PC-3 (cell line): ENCODE measurements around the gene NKD2. TPM values are rescaled to one million over a fixed set of nuclear protein-coding genes. Genes with fewer than 3 reads are reported as not detected.

ENCODE experiments used
- ATAC-seq: fragments of 200-7000 bp; cut with Tn5 transposase; 2 replicates; pipeline ENCODE4 v1.9.1; 2020; ENCODE audit warnings: mild to moderate bottlenecking, moderate library complexity
- BruUV-seq: library from RNA; stranded (reverse); fragments of 400-500 nt; replicated peaks from 2 replicates; lab custom pipeline; 2021; lab: Mats Ljungman, UMichigan
- CTCF ChIA-PET: fragments of 300-600 bp; sonication (Branson Sonifier 250); formaldehyde crosslinking; loops from one replicate; lab custom pipeline; 2022; ENCODE audit warnings: antibody characterized with exemption; lab: Charles Lee
- POLR2A ChIA-PET: fragments of 300-600 bp; sonication (Branson Sonifier 250); formaldehyde crosslinking; loops from one replicate; lab custom pipeline; 2022; ENCODE audit warnings: antibody characterized with exemption; ENCODE audit not compliant: unreplicated experiment; lab: Charles Lee
- DNase-seq: peaks from one replicate; pipeline ENCODE4 v3.0.0-alpha.2; 2015
- H2AFZ ChIP-seq: fragments of 300-600 bp; sonication (generic); 2 replicates; pipeline ENCODE4 v1.6.0; 2016; ENCODE audit warnings: antibody characterized with exemption, low read length
- H3F3A ChIP-seq: fragments of 300-600 bp; sonication (generic); one replicate; pipeline ENCODE4 v1.6.0; 2017; ENCODE audit warnings: antibody characterized with exemption, low read length, control low read depth, mild to moderate bottlenecking; ENCODE audit not compliant: unreplicated experiment
- H3K27ac ChIP-seq: fragments of 300-600 bp; sonication (generic); 2 replicates; pipeline ENCODE4 v1.5.1; 2016; ENCODE audit warnings: mild to moderate bottlenecking, low read length
- H3K27me3 ChIP-seq: fragments of 300-600 bp; sonication (generic); 2 replicates; pipeline ENCODE4 v1.6.1; 2016; ENCODE audit warnings: low read length, mixed read lengths
- H3K36me3 ChIP-seq: fragments of 300-600 bp; sonication (generic); 2 replicates; pipeline ENCODE4 v1.6.1; 2016; ENCODE audit warnings: low read depth, mixed run types, low read length, mixed read lengths
- H3K4me1 ChIP-seq: fragments of 300-600 bp; sonication (generic); 2 replicates; pipeline ENCODE4 v1.5.1; 2016; ENCODE audit warnings: low read length; ENCODE audit not compliant: insufficient read depth
- H3K4me2 ChIP-seq: fragments of 300-600 bp; sonication (generic); 2 replicates; pipeline ENCODE4 v1.6.0; 2016; ENCODE audit warnings: low read length
- H3K4me3 ChIP-seq: fragments of 300-600 bp; sonication (generic); 2 replicates; pipeline ENCODE4 v1.5.1; 2016; ENCODE audit warnings: mild to moderate bottlenecking, low read length, mixed read lengths
- H3K79me2 ChIP-seq: fragments of 300-600 bp; sonication (generic); 2 replicates; pipeline ENCODE4 v1.6.1; 2017; ENCODE audit warnings: low read length, mixed read lengths
- H3K9ac ChIP-seq: fragments of 300-600 bp; sonication (generic); 2 replicates; pipeline ENCODE4 v1.6.0; 2016; ENCODE audit warnings: mild to moderate bottlenecking, low read length
- H3K9me2 ChIP-seq: fragments of 300-600 bp; sonication (generic); replicated peaks from 2 replicates; pipeline ENCODE4 v1.6.1; 2016; ENCODE audit warnings: mixed run types, low read length, mixed read lengths
- H3K9me3 ChIP-seq: fragments of 300-600 bp; sonication (generic); 2 replicates; pipeline ENCODE4 v1.6.1; 2016; ENCODE audit warnings: low read length, mixed read lengths
- H4K20me1 ChIP-seq: fragments of 300-600 bp; sonication (generic); 2 replicates; pipeline ENCODE4 v1.6.1; 2016; ENCODE audit warnings: low read length, mixed read lengths
- EZH2 ChIP-seq: fragments of 300-600 bp; sonication (generic); IDR thresholded peaks from one replicate; pipeline ENCODE4 v1.6.1; 2017; ENCODE audit warnings: antibody characterized with exemption, mild to moderate bottlenecking, low read length; ENCODE audit not compliant: unreplicated experiment
- EZH2phosphoT487 ChIP-seq: fragments of 300-600 bp; sonication (generic); IDR thresholded peaks from 2 replicates; pipeline ENCODE4 v1.6.1; 2018; ENCODE audit warnings: mild to moderate bottlenecking, antibody characterized with exemption, low read length, borderline replicate concordance
- intact Hi-C: fragments of 100-400 bp; cut with micrococcal nuclease; formaldehyde crosslinking; loops from 2 replicates; pipeline ENCODE4 v1.9.0; 2023
- total RNA-seq: library from RNA; depleted of rRNA; stranded (reverse); fragments of >200 nt; gene quantifications from 2 replicates; pipeline ENCODE4 v1.2.3, GENCODE V29; 2014
- TF ChIP-seq, protein P1 (sequence below): fragments of 300-600 bp; sonication (generic); conservative IDR thresholded peaks from 2 replicates; pipeline ENCODE4 v1.5.1; 2017; ENCODE audit warnings: antibody characterized with exemption, low read depth, mild to moderate bottlenecking, low read length

The NKD2 gene
- total RNA-seq, 1 experiment from 2014 or later: 1.6 TPM

DNA sequence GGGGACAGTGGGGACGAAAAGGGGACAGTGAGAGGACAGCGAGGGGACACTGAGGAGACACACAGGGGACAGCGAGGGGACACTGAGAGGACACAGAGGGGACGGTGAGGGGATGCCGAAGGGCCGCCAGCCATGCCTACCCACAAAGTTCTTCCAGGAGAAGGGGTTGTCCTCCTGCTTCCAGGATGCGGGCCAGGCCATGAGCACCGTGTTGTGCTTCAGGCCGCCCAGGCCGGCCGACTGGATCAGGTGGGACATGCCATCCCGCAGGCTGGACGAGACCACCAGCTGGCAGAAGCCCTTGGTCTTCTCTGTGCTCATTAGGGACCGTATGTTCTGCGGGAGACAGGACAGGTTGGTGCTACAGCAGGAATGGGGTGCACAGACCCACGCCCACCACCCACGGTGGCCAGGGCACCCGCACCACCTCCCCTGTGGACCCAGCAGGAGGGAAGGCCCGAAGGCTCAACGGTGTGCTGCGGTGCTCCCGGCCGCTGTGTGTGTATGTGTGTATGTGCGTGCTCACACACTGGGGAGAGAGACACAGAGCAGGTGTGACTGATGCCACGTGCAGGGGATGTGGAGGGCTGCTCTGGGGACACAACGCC lies 56.6 kb downstream of the NKD2 start:
- Histone ChIP-seq H3K4me1 (no peaks in the 10 kb centered on the region), H3K79me2 (no peaks in the 10 kb centered on the region), H3K27ac (no peak overlapping the region), H3K27me3 (no peaks in the 10 kb centered on the region), H3K9ac (no peak overlapping the region), H4K20me1 (no peaks in the 10 kb centered on the region), H3F3A (no peaks in the 10 kb centered on the region), H3K4me2 (no peak overlapping the region), H3K9me3 (no peaks in the 10 kb centered on the region), H3K4me3 (no peak overlapping the region), H2AFZ (no peak overlapping the region), H3K36me3 (no peaks in the 10 kb centered on the region; the same call in 1 of the 2 replicates), H3K9me2 (no peaks in the 10 kb centered on the region)
- ChIA-PET POLR2A (no interaction called here), CTCF (no interaction called here)
- intact Hi-C loops: no loop called here
- no peak for TF ChIP-seq EZH2
- TF ChIP-seq, protein P1, sequence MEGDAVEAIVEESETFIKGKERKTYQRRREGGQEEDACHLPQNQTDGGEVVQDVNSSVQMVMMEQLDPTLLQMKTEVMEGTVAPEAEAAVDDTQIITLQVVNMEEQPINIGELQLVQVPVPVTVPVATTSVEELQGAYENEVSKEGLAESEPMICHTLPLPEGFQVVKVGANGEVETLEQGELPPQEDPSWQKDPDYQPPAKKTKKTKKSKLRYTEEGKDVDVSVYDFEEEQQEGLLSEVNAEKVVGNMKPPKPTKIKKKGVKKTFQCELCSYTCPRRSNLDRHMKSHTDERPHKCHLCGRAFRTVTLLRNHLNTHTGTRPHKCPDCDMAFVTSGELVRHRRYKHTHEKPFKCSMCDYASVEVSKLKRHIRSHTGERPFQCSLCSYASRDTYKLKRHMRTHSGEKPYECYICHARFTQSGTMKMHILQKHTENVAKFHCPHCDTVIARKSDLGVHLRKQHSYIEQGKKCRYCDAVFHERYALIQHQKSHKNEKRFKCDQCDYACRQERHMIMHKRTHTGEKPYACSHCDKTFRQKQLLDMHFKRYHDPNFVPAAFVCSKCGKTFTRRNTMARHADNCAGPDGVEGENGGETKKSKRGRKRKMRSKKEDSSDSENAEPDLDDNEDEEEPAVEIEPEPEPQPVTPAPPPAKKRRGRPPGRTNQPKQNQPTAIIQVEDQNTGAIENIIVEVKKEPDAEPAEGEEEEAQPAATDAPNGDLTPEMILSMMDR: no peak
- no peak for TF ChIP-seq EZH2phosphoT487
- DNase-seq (no peak), ATAC-seq (no peak)
- no TSS peak for BruUV-seq

DNA sequence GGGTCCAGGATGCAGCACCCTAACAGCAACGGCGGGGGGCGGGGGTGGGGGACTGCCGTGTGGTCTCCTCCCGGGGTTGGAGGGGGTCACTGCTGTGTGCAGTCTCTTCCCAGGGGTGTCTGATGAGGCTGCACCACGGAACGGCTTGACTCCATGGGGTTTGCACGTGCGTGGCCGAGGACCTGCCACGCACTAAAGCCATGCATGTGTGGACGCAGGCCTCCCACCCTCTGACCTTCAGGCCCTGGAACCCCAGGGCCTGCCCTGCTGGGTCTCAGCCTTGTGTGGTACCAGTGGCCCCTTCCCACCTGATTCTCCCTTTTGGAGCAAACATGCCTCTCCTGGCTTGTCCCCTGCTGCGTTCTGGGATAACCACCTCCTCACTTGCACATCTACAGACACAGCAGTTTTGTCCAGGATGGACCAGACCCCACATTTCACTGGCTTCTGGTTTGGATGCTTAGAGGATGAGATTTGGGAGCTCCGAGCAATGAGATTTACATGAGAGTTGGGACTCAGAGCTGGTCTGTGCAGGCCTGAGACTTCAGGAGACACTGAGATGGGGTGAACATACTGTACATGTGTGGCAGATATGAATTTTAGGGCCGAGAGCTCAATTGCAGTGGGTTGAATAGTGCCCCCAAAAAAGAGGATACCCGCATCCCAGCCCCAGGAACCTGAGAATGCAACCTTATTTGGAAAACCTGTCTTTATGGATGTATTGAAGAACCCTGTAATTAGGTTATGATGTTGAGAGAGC lies 57.5 kb downstream of the NKD2 start:
- Histone ChIP-seq H3K9me2 (no peaks in the 10 kb centered on the region), H3K9me3 (no peaks in the 10 kb centered on the region), H3K27ac (no peak overlapping the region), H3K4me2 (no peak overlapping the region), H3K9ac (no peak overlapping the region), H3K27me3 (no peaks in the 10 kb centered on the region), H3K4me1 (no peaks in the 10 kb centered on the region), H3K36me3 (no peaks in the 10 kb centered on the region; the same call in 1 of the 2 replicates), H4K20me1 (no peaks in the 10 kb centered on the region), H3K79me2 (no peaks in the 10 kb centered on the region), H2AFZ (no peak overlapping the region), H3F3A (no peaks in the 10 kb centered on the region), H3K4me3 (no peak overlapping the region)
- POLR2A ChIA-PET: no interaction called here
- BruUV-seq: no TSS peak
- intact Hi-C loops: no loop called here
- no peak for TF ChIP-seq EZH2phosphoT487
- TF ChIP-seq, protein P1: no peak
- no peak for DNase-seq
- CTCF ChIA-PET: no interaction called here
- no peak for ATAC-seq

DNA sequence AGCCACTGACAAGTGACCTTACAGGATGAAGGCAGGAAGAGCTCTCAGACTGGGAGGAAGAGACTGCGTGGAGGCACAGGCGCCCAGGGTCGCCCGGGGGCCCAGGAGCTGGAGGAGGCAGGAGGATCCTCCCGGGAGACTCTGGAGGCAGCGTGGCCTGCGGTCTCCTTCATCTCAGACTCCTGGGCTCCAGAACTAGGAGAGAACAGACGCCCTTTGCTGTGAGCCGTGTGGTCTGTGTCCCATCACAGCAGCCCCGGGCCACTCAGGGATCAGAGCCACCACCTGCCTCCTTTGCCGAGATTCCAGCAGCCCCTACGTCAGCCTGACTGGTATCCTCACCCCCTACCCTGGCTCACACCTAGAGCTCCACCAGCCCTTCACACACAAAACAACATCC lies 58.1 kb downstream of the NKD2 start:
- no peak for DNase-seq
- no peak overlapping the region for H3K4me2 ChIP-seq
- no TSS peak for BruUV-seq
- POLR2A ChIA-PET: no interaction called here
- no peaks in the 10 kb centered on the region for H3K4me1 ChIP-seq
- H3K9me3 ChIP-seq: no peaks in the 10 kb centered on the region
- H3F3A ChIP-seq: no peaks in the 10 kb centered on the region
- H3K27ac ChIP-seq: no peak overlapping the region
- H4K20me1 ChIP-seq: no peaks in the 10 kb centered on the region
- no peak overlapping the region for H3K9ac ChIP-seq
- intact Hi-C loops: no loop called here
- H3K79me2 ChIP-seq: no peaks in the 10 kb centered on the region
- no peak overlapping the region for H2AFZ ChIP-seq
- TF ChIP-seq, protein P1: no peak
- no peak for ATAC-seq
- no peak overlapping the region for H3K4me3 ChIP-seq
- CTCF ChIA-PET: no interaction called here
- no peaks in the 10 kb centered on the region for H3K9me2 ChIP-seq
- H3K36me3 ChIP-seq: no peaks in the 10 kb centered on the region; the same call in 1 of the 2 replicates
- no peaks in the 10 kb centered on the region for H3K27me3 ChIP-seq
